HG03039 (cell line): ENCODE measurements around the gene PRSS8.
"Not testable (repeated sequence)": the region's sequence is repeated elsewhere in the genome, so short reads cannot be mapped to it uniquely, and the experiment has no call there.

Source experiments
- ATAC-seq: cut with Tn5 transposase; IDR thresholded peaks from one replicate; pipeline ENCODE4 v1.9.1; 2021; ENCODE audit warnings: mild to moderate bottlenecking, moderate library complexity; ENCODE audit not compliant: unreplicated experiment

The PRSS8 gene

DNA sequence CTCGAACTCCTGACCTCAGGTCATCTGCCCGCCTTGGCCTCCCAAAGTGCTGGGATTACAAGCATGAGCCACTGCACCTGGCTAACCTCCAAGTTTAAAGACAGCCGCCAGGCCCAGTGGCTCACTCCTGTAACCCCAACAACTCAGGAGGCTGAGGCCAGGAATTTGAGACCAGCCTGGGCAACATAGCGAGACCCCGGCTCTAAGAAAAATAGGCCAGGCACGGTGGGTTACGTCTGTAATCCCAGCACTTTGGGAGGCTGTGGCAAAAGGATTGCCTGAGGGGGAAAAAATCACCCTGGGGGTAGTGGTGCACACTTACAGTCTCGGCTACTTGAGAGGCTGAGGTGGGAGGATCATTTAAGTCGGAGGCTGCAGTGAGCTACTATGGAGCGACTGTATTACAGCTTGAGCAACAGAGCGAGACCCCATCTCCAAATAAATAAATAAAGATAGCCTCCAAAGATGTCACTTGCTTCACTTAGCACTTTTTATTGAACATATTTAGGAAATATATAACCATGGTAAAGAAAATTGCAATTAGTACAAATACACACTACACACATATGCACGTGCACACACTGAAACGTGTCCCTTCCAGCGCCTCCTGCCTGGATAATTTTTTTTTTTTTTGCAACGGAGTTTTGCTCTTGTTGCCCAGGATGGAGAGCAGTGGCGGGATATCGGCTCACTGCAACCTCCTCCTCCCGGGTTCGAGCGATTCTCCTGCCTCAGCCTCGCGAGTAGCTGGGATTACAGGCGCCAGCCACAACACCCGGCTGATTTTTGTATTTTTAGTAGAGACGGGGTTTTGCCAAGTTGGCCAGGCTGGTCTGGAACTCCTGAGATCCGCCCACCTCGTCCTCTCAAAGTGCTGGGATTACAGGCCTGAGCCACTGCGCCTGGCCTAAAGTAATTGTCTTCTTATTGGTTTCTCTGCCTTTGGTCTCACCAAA is 28.7 kb downstream of the PRSS8 start:
- no peak for ATAC-seq

DNA sequence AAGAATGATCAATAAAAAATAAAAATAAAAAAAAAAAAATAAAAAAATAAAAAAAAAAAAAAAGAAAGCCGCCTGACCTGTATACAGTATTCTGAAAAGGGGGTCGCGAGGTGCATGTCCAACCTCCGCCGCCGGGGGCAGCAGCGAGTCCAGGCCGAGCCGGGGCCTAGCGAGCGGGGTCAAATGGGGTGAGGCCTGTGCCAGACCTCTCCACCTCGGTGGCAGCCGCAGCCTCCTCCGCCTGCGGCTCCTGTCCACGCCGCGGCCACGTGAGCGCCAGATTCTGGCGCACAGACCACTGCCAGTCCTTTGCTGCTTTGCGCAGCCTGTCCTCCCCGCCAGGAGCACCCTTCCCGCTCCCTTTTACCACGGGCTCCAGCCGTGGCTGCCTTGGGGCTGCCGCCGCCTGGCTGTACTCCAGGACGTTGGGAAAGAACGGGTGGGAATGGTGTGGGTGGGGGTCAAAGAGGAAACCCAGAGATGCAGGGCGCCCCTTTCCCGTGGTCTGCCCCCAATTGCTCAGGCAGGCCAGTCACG is 29.8 kb downstream of the PRSS8 start:
- no peak for ATAC-seq

- ATAC-seq: not testable (repeated sequence)
These were observed 34.5 kb downstream of the PRSS8 start for GRCh38 chr16:31100876-31101641.

DNA sequence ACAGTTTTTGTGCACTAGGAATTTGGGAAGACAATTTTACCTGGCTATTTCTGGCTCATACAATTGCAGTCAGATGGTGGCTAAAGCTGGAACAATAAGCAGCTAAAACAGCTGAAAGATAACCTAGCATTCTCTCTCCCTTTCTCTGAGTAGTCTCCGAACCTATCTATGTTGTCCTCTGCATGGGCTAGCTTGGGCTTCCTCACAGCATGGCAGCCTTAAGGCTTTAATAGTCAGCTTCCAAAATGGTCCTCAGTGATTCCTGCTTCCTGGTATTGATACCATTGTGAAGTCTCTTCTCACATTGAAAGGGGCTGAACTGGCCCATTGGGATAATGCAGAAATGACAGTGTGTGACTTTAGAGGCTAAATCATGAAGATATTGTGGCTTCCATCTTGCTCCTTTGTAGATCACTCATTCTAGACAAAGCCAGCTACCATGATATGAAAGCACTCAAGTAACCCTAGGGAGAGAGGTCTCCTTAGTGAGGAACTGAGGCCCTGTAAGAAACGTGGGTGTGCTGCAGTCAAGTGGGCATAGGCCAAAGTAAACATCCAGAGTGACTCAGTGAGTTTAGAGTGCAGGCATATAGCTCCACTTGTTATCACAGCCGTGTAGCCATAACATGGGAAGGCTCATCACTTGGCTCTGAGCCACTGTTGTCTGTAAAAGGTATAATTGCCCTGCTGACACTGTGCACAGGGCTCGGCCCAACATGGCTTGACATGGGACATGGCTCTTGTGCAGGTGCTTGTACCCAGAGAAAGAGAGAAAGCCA is 35.5 kb downstream of the PRSS8 start:
- ATAC-seq: no peak

DNA sequence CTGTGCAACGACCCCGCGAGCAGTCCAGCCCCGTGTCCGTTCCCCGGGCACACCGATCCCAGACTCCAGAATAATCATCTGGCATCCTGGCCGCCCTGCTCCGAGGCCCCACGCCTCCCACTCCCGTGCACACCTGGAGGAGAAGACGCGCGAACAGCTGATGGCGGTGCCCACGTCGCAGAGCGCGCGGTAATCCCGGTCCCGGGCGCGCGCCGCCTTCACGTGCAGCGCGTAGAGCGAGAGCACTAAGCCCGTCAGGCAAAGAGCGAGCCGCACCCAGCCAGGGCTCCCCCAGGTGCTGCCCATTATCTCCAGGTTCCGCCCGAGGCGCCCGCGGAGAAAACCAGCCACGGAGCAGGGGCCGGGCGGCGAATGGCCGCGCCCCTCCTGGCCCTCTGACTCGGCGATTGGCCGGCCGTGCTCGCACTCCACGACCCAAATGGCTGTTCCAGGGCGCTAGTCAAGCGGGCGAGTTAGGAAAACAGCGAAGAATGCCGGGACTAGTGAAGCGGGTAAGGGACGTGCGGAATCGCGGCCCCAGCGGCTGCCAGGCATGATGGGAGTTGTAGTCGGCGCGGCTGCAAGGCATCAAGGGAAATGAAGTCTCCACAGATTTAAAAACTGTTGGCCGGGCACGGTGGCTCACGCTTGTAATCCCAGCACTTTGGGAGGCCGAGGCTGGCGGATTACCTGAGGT is 41.0 kb downstream of the PRSS8 start, which contains the start of gene VKORC1:
TSS of gene VKORC1 (minus strand) at position 374 of the 697 bp plus-strand sequence. CDS start at position 306, 68 bp downstream.
- ATAC-seq: peak; percentile 70

DNA sequence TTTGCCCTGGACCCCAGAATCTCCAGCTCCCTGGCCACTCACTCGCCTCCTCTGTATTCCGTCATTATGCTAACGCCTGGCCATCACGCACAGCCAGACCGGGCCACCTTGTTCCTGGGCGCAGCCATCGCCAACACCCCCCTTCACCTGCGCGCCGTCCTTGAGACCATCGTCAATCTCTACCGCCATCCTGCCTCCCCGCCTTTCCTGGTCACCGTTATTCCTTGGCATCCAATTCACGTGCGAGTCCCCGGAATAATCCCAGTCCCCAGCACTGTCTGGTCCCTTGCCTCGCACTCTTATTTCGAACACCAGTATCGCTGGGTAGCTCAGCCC is 41.5 kb downstream of the PRSS8 start:
- no peak for ATAC-seq

GRCh38 chr16:31093132-31093703 is 42.3 kb downstream of the PRSS8 start:
- no peak for ATAC-seq

- no peak for ATAC-seq
These were observed 43.2 kb downstream of the PRSS8 start for GRCh38 chr16:31092330-31092729.

- ATAC-seq: no peak
These were observed 45.0 kb downstream of the PRSS8 start for GRCh38 chr16:31090540-31090939.

DNA sequence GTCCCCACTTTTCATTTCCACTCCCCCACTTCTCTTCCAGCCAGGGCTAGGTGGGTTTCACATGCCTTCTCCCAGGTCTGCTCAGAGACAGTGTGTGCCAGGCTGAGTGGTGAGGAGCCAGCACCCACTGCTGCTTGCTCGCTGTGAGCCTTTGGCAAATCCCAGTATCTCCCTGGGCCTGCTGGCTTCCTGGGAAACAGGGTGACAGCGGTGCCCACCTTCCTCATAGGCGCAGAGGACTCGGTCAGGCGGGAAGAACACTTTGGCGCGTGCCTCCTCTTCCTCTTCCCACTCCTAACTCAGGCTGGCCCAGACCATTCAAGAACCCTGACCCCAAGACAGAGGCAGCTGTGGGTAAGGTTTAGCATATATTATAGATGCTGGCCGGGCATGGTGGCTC is 46.3 kb downstream of the PRSS8 start:
- ATAC-seq: no peak

DNA sequence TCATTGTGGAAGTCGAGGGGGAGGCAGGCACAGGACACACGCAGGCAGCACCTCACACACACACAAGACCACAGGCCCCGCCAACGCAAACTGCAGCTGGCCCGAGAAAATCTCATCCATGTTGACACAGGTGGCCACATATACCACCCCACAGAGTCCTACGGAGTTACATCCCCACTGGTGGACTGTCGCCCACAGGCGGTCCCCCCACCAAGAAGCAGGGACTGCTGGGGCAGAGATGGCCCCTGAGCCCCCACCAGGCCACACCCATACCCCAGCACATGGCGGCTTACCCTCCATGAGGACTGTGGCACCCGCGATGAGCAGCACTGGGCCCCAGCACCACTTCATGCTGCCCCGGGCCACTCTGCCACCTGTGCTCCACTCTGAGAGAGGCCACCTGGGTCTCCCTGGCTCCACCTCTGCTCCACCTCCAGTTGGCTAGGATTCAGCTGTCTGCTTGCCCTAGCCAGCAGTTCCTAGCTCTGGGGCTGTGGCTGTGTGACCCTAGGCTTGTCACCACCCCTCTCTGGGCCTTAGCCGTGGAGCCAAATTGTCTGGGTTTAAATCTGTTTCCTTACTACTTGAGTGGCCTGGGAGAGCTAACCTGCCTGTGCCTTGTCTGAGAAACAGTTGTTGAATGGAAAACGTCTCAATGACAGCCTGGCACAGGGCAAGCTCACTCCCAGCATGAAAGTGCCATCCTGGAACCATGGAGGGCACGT is 46.9 kb downstream of the PRSS8 start, which contains the start of gene PRSS53:
TSS of gene PRSS53 (minus strand) at position 485 of the 725 bp plus-strand sequence. CDS start at position 351, 134 bp downstream.
- ATAC-seq: no peak

- ATAC-seq: no peak
These were observed 47.6 kb downstream of the PRSS8 start for GRCh38 chr16:31087971-31088370.

GRCh38 chr16:31087481-31087880 is 48.0 kb downstream of the PRSS8 start:
- no peak for ATAC-seq

GRCh38 chr16:31086629-31086906 is 49.0 kb downstream of the PRSS8 start:
- ATAC-seq: no peak

DNA sequence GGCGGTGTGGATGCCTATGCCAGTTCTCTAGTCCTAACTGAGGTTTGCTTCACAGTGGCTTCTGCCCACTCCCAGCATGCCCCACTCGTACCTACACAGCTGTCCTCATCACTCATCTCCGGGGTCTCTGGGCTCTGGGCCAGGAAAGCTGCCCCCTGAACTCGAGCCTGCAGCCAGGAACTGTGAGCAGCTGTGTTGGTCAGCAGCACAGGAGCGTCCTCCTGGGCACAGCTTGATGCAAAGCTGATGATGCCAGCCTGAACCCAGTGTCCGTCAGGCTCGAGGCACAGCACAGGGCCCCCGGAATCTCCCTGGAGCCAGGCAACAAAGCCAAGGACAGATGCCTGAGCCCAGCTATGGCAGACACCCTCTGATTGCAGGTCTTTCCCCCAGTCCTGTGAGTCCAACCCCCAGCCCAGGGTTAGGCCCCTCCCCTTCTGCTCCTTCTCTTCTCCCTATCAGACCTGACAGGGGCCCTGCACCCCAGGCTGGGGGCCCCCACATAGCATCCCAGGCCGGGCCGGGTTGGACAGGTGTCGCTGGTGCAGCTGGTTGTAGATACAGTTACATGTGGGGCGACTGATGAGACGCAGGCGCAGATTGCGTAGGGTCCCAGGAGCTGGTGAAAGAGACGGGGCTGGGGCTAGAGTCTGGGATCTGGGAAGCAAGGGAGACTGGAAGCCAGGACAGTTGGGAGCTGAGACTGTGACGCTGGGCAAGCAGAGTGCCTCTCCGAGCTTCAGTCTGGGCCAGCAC is 49.5 kb downstream of the PRSS8 start:
- no peak for ATAC-seq

GRCh38 chr16:31085411-31085810 is 50.1 kb downstream of the PRSS8 start:
- no peak for ATAC-seq

DNA sequence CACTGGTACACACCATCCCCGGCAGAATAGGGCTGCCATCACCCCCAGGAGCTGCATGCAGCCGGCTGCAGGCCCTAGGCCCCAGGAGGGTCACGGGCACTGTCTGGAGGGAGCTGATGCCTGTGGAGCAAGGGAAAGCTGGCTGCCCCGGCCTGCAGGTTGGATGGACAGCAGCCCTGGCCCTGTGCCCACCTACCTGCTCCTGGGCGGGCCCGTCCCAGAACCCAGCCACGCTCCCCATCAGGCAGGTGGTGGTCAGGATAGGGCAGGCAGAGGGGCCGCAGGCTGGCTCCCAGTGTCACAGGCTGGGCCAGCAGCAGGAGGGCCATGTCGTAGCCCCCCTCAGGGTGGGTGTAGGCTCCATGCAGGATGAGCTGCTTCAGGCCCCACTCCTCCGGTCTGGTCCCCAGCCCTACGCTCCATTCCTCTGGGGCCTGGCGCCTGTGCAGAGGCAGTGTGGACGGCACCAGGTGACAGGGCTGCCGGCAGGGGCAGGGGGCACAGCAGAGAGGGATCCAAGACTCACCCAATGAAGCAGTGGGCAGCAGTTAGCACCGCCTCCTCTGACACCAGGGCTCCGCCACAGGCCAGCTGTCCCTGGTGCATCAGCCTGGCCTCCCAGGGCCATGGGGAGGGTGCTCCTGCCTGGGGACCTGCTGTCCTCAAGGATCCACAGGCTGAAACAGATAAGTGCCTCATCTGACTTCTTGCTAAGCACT is 50.8 kb downstream of the PRSS8 start:
- ATAC-seq: no peak

GRCh38 chr16:31083981-31084380 is 51.5 kb downstream of the PRSS8 start:
- ATAC-seq: no peak
